Measurements from ENCODE around the gene ERI3. TPM values are rescaled to one million over a fixed set of nuclear protein-coding genes. Genes with fewer than 3 reads are reported as not detected.

ERI3 gene
- total RNA-seq, 2 donors from 2014 or later, result 71.9 to 92.1 TPM

DNA sequence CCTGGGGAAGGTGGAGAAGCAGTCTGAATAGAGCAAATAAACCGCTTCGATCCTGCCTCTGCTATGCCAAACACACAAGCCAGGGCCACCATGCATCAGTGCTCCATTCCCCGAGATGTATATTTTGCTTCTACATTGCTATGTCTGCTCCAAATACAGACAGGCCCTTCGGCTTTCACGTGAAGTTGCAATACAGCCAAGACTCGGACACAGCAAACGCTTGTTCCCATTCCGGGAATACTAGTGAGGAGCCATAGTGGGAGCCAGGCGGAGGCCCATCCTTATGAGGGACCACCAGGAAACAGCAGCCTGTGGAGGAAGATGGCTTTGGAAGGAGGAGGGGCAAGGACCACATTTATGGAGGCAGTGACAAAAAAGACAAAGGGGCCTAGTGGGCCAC is 22.6 kb downstream of the ERI3 start:
- H3K27ac ChIP-seq (ENCODE audit: low read depth, low read length), result no peak overlapping the region
- peaks cover 6% of the 10 kb centered on the region for H3K4me1 ChIP-seq (ENCODE audit: control insufficient read depth, insufficient read depth, low read length)
- peaks cover 52% of the 10 kb centered on the region for H3K36me3 ChIP-seq (ENCODE audit: control insufficient read depth, insufficient read depth, low read length)
- no peaks in the 10 kb centered on the region for H3K27me3 ChIP-seq (ENCODE audit: control insufficient read depth, insufficient read depth, low read length, poor library complexity, severe bottlenecking)
- no peaks in the 10 kb centered on the region for H3K27me3 Mint-ChIP-seq (ENCODE audit: insufficient read depth)
- H3K4me1 Mint-ChIP-seq, result peaks cover 34% of the 10 kb centered on the region
- no peaks in the 10 kb centered on the region for H3K9me3 ChIP-seq (ENCODE audit: control insufficient read depth, low read length)
- no peak overlapping the region for H3K4me3 ChIP-seq (ENCODE audit: low read length)
- no peak overlapping the region for H3K4me3 Mint-ChIP-seq
- peaks cover under 1% of the 10 kb centered on the region for H3K9me3 Mint-ChIP-seq
- peaks cover 37% of the 10 kb centered on the region for H3K36me3 Mint-ChIP-seq (ENCODE audit: low read depth)
- WGBS, 2 experiments (ENCODE audit: insufficient coverage in 1 of 2, insufficient read length in 1 of 2), result 93 to 94% methylated on average over 7 to 9 of the region's 9 CpGs
- H3K27ac Mint-ChIP-seq, result no peak overlapping the region
- H3K9ac ChIP-seq (ENCODE audit: extremely low read depth, low read length, poor library complexity, severe bottlenecking), result no peak overlapping the region
- DNase-seq, result no peak
- TF ChIP-seq, protein P1, sequence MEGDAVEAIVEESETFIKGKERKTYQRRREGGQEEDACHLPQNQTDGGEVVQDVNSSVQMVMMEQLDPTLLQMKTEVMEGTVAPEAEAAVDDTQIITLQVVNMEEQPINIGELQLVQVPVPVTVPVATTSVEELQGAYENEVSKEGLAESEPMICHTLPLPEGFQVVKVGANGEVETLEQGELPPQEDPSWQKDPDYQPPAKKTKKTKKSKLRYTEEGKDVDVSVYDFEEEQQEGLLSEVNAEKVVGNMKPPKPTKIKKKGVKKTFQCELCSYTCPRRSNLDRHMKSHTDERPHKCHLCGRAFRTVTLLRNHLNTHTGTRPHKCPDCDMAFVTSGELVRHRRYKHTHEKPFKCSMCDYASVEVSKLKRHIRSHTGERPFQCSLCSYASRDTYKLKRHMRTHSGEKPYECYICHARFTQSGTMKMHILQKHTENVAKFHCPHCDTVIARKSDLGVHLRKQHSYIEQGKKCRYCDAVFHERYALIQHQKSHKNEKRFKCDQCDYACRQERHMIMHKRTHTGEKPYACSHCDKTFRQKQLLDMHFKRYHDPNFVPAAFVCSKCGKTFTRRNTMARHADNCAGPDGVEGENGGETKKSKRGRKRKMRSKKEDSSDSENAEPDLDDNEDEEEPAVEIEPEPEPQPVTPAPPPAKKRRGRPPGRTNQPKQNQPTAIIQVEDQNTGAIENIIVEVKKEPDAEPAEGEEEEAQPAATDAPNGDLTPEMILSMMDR (conservative IDR thresholded peaks at IDR 0.05), result no peak

DNA sequence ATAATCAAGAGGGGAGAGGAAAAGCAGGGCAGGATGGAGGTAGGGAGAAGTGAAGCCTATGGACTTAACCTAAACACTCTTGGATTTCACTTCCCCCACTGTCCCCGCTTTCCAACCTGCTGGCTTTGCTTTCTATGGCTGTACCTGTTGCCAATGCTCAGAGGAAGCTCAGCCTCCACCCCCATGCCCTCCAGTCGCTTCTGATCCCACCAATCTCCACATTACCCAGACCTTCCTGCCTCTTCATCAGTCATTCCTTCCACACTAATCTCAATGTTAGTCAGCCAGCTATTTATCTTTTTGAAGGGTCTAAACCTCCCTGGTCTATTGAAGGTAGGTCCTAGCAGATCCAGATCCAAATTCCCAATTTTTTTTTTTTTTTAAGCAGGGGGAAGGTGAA is 24.1 kb downstream of the ERI3 start:
- no peak overlapping the region for H3K9ac ChIP-seq (ENCODE audit: extremely low read depth, low read length, poor library complexity, severe bottlenecking)
- no peaks in the 10 kb centered on the region for H3K9me3 ChIP-seq (ENCODE audit: control insufficient read depth, low read length)
- H3K27me3 ChIP-seq (ENCODE audit: control insufficient read depth, insufficient read depth, low read length, poor library complexity, severe bottlenecking), result no peaks in the 10 kb centered on the region
- H3K4me1 ChIP-seq (ENCODE audit: control insufficient read depth, insufficient read depth, low read length), result no peaks in the 10 kb centered on the region
- WGBS, 2 experiments (ENCODE audit: insufficient coverage in 1 of 2, insufficient read length in 1 of 2), result 95 to 100% methylated on average over 1 to 2 of the region's 2 CpGs
- H3K27ac ChIP-seq (ENCODE audit: low read depth, low read length), result no peak overlapping the region
- peaks cover 31% of the 10 kb centered on the region for H3K36me3 Mint-ChIP-seq (ENCODE audit: low read depth)
- no peak overlapping the region for H3K4me3 Mint-ChIP-seq
- peaks cover 19% of the 10 kb centered on the region for H3K4me1 Mint-ChIP-seq
- TF ChIP-seq, protein P1 (conservative IDR thresholded peaks at IDR 0.05), result no peak
- no peak for DNase-seq
- peaks cover 45% of the 10 kb centered on the region for H3K36me3 ChIP-seq (ENCODE audit: control insufficient read depth, insufficient read depth, low read length)
- no peak overlapping the region for H3K4me3 ChIP-seq (ENCODE audit: low read length)
- H3K27ac Mint-ChIP-seq, result no peak overlapping the region
- H3K27me3 Mint-ChIP-seq (ENCODE audit: insufficient read depth), result no peaks in the 10 kb centered on the region
- no peaks in the 10 kb centered on the region for H3K9me3 Mint-ChIP-seq

DNA sequence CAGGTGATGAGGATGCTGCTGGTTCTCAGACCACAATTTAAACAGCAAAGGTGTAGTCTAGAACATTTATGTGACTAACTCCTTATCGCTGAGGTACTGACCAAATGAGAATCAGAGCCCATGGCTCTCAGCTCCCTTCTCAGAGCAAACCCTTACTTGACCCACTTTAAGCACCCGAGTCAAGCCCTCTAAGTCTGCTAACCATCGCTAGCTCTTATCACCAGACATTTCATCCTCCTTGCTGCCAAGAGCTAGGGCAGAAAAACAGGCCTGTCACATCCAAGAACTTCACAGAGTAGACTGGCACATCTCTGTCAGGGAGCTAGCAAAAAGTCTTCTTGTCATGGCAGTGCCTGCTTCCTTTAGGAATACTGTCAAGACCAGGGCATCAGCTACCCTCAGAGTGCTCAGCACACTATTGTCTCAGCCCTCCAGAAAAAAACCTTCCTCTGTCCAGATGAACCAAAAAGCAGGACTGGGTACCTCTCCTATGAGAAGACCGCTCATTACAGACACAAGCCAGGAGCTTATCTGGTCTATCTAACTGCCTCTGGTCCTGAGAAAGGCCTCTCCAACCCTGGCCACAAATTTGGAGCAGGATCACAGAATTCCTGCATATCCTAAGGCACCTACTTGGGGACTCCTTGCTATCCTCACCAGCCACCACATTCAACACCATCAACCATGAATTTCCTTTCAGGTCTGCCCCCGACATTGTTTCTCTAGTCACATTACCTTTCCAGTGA is 26.2 kb downstream of the ERI3 start:
- H3K27ac ChIP-seq (ENCODE audit: low read depth, low read length), result no peak overlapping the region
- no peaks in the 10 kb centered on the region for H3K27me3 ChIP-seq (ENCODE audit: control insufficient read depth, insufficient read depth, low read length, poor library complexity, severe bottlenecking)
- H3K4me3 ChIP-seq (ENCODE audit: low read length), result no peak overlapping the region
- H3K9me3 ChIP-seq (ENCODE audit: control insufficient read depth, low read length), result no peaks in the 10 kb centered on the region
- peaks cover 27% of the 10 kb centered on the region for H3K36me3 ChIP-seq (ENCODE audit: control insufficient read depth, insufficient read depth, low read length)
- Mint-ChIP-seq H3K27me3 (ENCODE audit: insufficient read depth) (no peaks in the 10 kb centered on the region), H3K4me3 (no peak overlapping the region), H3K9me3 (no peaks in the 10 kb centered on the region), H3K36me3 (ENCODE audit: low read depth) (peaks cover 25% of the 10 kb centered on the region), H3K27ac (no peak overlapping the region), H3K4me1 (peaks cover 21% of the 10 kb centered on the region)
- H3K4me1 ChIP-seq (ENCODE audit: control insufficient read depth, insufficient read depth, low read length), result no peaks in the 10 kb centered on the region
- 86 to 94% methylated on average over 5 of the region's 5 CpGs for WGBS, 2 experiments (ENCODE audit: insufficient coverage in 1 of 2, insufficient read length in 1 of 2)
- no peak for DNase-seq
- H3K9ac ChIP-seq (ENCODE audit: extremely low read depth, low read length, poor library complexity, severe bottlenecking), result no peak overlapping the region
- TF ChIP-seq, protein P1 (conservative IDR thresholded peaks at IDR 0.05), result no peak

Measured in endodermal cell (in vitro differentiated cells).